ENCODE results near the gene MAP9. TPM values are rescaled to one million over a fixed set of nuclear protein-coding genes. Genes with fewer than 3 reads are reported as not detected.

The MAP9 gene
- total RNA-seq, 1 donor from 2014 or later, result 3.4 TPM

DNA sequence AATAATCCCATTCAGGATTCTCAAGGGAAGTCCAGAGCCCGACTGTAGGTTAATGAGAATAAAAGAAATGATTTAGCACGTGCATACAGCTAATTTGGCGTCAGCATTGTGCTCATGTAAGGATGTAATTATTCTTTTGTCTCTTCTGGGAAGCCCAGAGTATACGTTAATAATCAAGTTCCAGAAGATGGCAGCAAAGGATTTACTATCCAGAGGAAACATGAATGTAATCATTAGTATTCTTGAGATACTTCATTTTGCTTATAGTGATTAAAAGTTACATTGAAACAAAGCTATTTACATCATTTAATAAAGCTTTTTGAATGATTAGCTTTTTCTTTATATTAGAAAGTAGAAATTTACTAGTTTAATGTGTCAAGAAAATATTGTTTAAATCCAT lies 27.1 kb upstream of the MAP9 start:
- Histone ChIP-seq H3K27me3 (no peaks in the 10 kb centered on the region), H3K9me3 (no peaks in the 10 kb centered on the region), H3K4me1 (no peaks in the 10 kb centered on the region), H3K36me3 (no peaks in the 10 kb centered on the region), H3K27ac (no peak overlapping the region), H3K4me3 (no peak overlapping the region)
- intact Hi-C loops (cut with DNase I), result no loop called here
- DNase-seq (ENCODE audit: extremely low spot score in 2 of 2), result no peak
- TF ChIP-seq POLR2AphosphoS5 (IDR thresholded peaks at IDR 0.05; ENCODE audit: insufficient read depth in 1 of 2, low read depth in 1 of 2) (no peak), POLR2A (IDR thresholded peaks at IDR 0.05) (no peak)
- TF ChIP-seq, protein P1, sequence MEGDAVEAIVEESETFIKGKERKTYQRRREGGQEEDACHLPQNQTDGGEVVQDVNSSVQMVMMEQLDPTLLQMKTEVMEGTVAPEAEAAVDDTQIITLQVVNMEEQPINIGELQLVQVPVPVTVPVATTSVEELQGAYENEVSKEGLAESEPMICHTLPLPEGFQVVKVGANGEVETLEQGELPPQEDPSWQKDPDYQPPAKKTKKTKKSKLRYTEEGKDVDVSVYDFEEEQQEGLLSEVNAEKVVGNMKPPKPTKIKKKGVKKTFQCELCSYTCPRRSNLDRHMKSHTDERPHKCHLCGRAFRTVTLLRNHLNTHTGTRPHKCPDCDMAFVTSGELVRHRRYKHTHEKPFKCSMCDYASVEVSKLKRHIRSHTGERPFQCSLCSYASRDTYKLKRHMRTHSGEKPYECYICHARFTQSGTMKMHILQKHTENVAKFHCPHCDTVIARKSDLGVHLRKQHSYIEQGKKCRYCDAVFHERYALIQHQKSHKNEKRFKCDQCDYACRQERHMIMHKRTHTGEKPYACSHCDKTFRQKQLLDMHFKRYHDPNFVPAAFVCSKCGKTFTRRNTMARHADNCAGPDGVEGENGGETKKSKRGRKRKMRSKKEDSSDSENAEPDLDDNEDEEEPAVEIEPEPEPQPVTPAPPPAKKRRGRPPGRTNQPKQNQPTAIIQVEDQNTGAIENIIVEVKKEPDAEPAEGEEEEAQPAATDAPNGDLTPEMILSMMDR (IDR thresholded peaks at IDR 0.05), result peak in 2 of 3 experiments; percentile 28 to 35

DNA sequence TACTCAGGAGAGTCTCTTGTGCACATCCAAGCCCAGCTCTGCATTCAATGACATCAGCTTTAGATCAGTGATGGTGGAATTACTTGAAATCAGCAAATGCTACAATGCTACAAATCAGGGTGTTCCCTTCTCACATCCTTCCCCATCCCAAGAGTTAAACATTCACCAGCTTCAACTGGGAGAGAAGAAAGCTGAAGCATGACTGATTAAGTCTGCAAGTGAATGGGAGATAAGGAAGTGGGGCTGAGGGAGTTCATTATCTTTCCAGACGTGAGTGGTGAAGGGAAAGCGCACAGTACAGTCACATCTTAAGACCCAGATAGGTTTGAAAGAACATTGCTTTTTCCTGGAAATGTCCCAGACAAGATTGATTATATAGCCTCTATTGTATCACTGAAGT lies 26.2 kb upstream of the MAP9 start:
- H3K9me3 ChIP-seq, result no peaks in the 10 kb centered on the region
- no peaks in the 10 kb centered on the region for H3K27me3 ChIP-seq
- TF ChIP-seq, protein P1 (IDR thresholded peaks at IDR 0.05), result no peak
- TF ChIP-seq POLR2AphosphoS5 (IDR thresholded peaks at IDR 0.05; ENCODE audit: insufficient read depth in 1 of 2, low read depth in 1 of 2) (no peak), POLR2A (IDR thresholded peaks at IDR 0.05) (no peak)
- intact Hi-C loops (cut with DNase I), result no loop called here
- H3K27ac ChIP-seq, result no peak overlapping the region
- H3K4me3 ChIP-seq, result no peak overlapping the region
- H3K4me1 ChIP-seq, result no peaks in the 10 kb centered on the region
- H3K36me3 ChIP-seq, result no peaks in the 10 kb centered on the region
- DNase-seq (ENCODE audit: extremely low spot score in 2 of 2), result no peak

DNA sequence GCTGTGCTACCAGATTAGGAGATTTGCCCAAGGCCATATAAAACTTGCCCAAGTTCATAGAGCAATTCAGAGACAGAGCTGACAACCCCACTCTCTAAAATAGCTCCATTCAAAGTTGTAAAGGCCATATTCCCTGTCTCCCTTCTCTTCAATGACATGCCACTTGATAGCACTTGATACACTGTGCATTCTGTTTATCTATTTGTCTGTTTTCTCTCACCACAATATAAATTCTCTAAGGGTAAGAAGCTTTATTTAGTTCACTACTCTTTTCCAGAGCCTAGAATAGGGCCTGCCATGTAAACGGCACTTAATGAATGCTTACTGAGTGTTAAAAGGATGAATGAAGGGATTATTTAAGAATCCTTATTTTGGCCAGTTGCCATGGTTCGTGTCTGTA lies 24.1 kb upstream of the MAP9 start:
- Histone ChIP-seq H3K9me3 (no peaks in the 10 kb centered on the region), H3K27ac (no peak overlapping the region), H3K27me3 (no peaks in the 10 kb centered on the region), H3K4me3 (no peak overlapping the region), H3K4me1 (no peaks in the 10 kb centered on the region), H3K36me3 (no peaks in the 10 kb centered on the region)
- TF ChIP-seq POLR2A (IDR thresholded peaks at IDR 0.05) (no peak), POLR2AphosphoS5 (IDR thresholded peaks at IDR 0.05; ENCODE audit: insufficient read depth in 1 of 2, low read depth in 1 of 2) (no peak)
- TF ChIP-seq, protein P1 (IDR thresholded peaks at IDR 0.05), result no peak
- DNase-seq (ENCODE audit: extremely low spot score in 2 of 2), result no peak
- intact Hi-C loops (cut with DNase I), result no loop called here

DNA sequence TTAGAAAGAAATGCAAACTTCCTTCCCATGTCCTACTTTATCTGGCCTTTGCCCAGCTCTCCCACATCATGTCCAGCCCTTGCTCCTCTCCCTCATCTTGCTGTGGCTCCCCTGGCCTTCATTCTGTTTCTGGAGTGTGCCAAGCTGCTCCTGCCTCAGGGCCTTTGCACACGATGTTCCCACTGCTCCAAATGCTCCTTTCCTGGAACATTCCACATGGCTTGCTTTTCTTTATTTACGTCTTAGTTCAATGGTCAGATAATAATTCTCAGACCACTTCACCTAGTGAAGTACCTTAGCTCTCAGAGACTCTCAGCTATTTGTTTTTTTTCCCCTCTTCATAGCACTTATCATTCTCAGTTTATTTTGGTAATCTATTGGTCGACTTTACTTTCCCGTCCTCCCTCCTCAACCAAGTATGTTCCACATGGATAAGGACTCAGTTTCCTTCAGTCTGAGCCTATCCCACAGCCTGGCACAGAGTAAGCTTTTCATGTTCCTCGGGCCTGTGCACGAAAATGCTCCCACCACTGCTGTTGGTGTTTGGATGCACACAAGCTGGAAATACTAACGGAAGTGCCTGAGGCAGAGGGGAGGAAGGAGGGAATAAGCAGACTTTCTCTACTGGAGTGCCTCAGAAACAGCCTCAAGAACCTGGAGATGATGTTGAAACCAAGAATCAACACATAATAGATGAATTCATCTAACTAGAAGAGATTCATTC lies 23.4 kb upstream of the MAP9 start:
- no peaks in the 10 kb centered on the region for H3K4me1 ChIP-seq
- no peak for DNase-seq (ENCODE audit: extremely low spot score in 2 of 2)
- TF ChIP-seq, protein P1 (IDR thresholded peaks at IDR 0.05), result no peak
- no peak for TF ChIP-seq POLR2AphosphoS5 (IDR thresholded peaks at IDR 0.05; ENCODE audit: insufficient read depth in 1 of 2, low read depth in 1 of 2)
- TF ChIP-seq POLR2A (IDR thresholded peaks at IDR 0.05), result no peak
- no peak overlapping the region for H3K4me3 ChIP-seq
- H3K27me3 ChIP-seq, result no peaks in the 10 kb centered on the region
- H3K9me3 ChIP-seq, result no peaks in the 10 kb centered on the region
- H3K36me3 ChIP-seq, result no peaks in the 10 kb centered on the region
- no peak overlapping the region for H3K27ac ChIP-seq
- intact Hi-C loops (cut with DNase I), result no loop called here

DNA sequence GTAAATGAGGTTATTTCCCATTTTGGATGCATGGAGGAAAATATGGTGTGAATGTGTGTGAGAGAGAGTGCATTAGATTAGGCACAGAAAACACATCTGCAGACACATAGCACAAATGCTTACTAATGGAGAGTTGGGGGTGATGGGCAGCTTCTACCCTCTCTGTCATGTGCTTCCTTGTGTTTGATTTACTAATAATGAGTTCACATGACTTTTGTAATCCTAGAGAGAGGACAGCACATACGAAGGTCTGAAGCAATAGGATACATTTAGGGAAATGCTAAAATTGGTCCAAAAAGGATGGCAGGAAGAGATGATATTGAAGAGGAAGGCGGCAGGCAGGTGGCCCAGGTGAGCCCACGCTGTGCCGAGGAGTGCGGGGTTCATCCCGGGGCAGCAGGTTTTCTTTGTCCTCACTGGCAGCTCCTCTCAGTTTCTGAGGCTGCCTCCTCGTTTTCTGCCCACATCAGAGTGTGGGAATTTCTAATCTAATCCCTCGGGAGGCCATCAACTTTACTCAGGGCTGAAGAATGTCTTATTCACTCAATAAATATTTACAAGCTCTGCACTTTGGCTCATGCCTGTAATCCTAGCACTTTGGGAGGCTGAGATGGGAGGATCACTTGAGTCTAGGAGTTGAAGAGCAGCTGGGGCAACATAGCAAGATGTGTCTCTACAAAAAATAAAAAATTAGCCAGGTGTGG lies 15.9 kb upstream of the MAP9 start:
- no peaks in the 10 kb centered on the region for H3K4me1 ChIP-seq
- TF ChIP-seq, protein P1 (IDR thresholded peaks at IDR 0.05), result no peak
- TF ChIP-seq POLR2AphosphoS5 (IDR thresholded peaks at IDR 0.05; ENCODE audit: insufficient read depth in 1 of 2, low read depth in 1 of 2), result peak in 1 of 2 donors; percentile 25
- TF ChIP-seq POLR2A (IDR thresholded peaks at IDR 0.05), result no peak
- H3K36me3 ChIP-seq, result no peaks in the 10 kb centered on the region
- no peak overlapping the region for H3K27ac ChIP-seq
- H3K27me3 ChIP-seq, result no peaks in the 10 kb centered on the region
- H3K9me3 ChIP-seq, result no peaks in the 10 kb centered on the region
- H3K4me3 ChIP-seq, result no peak overlapping the region
- intact Hi-C loops (cut with DNase I), result no loop called here
- DNase-seq (ENCODE audit: extremely low spot score in 2 of 2), result no peak
